ENCODE measurements around the gene GMCL1. TPM values are rescaled to one million over a fixed set of nuclear protein-coding genes. Genes with fewer than 3 reads are reported as not detected.

Gene GMCL1
- total RNA-seq (10 to 100 TPM; 28.2 to 31.8 TPM), polyA plus RNA-seq (10 to 100 TPM; 27.7 to 37.8 TPM)

GRCh38 chr2:69829256-69830044 lies at the start of gene GMCL1:
GMCL1 (plus strand) TSS chr2:69829660; CDS start chr2:69829893, 233 bp downstream.
- no peaks in the 10 kb centered on the region for H3K27me3 Mint-ChIP-seq
- Histone ChIP-seq H3K4me3 (ENCODE audit: low read length in 2 of 2) (peak within 1 kb of the TSS; percentile 54 to 71), H3K27me3 (ENCODE audit: insufficient read depth, low read length) (no peaks in the 10 kb centered on the region), H3K36me3 (ENCODE audit: insufficient read depth, low read length) (no peaks in the 10 kb centered on the region), H3K9me3 (ENCODE audit: control insufficient read depth in 1 of 2, low read length in 2 of 2) (no peaks in the 10 kb centered on the region), H3K4me1 (ENCODE audit: insufficient read depth, low read length) (peaks cover 42% of the 10 kb centered on the region), H3K27ac (ENCODE audit: low read depth, low read length) (peak within 1 kb of the TSS; percentile 92)
- peaks cover 21 to 69% (median 43%) of the 10 kb centered on the region in 4 donors for H3K4me1 Mint-ChIP-seq
- CTCF ChIA-PET (ENCODE audit: partially characterized antibody) = interaction anchor here (0.6 to 5.0 kb wide), 6 partner anchors 12 to 474 kb away, joined by 3 to 41 read pairs (median 6); partner anchors contain the start of gene C2orf42
- peak; percentile 98 to 99 (median 99) for DNase-seq
- POLR2A ChIA-PET (ENCODE audit: partially characterized antibody) = interaction anchor here (0.6 to 2.0 kb wide), 14 partner anchors 8 to 392 kb away, joined by 3 to 15 read pairs (median 4); partner anchors contain the start of genes ANXA4, NFU1 and SNRNP27
- intact Hi-C loops (cut with micrococcal nuclease) = loop anchor here (1.0 to 10.0 kb wide), 7 partner anchors 185 to 1675 kb away; partner anchors contain the start of genes C2orf42, GFPT1, NFU1 and PNO1
- H3K27ac Mint-ChIP-seq = peak within 1 kb of the TSS; percentile 93 to 98 (median 96)
- no peaks in the 10 kb centered on the region for H3K9me3 Mint-ChIP-seq
- peak within 1 kb of the TSS; percentile 87 to 98 (median 96) for H3K4me3 Mint-ChIP-seq
- peaks cover 0 to 22% of the 10 kb centered on the region in 2 donors for H3K36me3 Mint-ChIP-seq

DNA sequence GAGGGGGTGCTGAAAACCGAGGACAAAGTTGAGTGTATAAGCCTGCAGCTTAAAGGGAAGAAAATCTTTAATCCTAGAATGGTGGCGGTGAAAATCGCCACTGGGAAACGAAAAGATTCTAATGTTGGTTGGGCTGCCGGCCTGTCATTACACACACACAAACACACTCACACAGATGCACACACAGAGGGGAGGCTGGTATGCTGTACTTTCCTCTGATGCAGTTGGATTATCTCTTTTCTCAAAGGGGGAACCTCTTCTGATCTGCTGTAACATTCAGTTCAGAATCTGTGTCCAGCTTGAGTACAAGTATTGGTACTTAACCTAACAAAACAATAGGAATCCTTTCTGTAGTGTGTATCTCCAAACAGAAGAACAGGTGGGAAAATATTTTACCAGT lies 48.5 kb upstream of the GMCL1 start:
- peaks cover 0 to 5% (median 3%) of the 10 kb centered on the region in 4 donors for H3K4me1 Mint-ChIP-seq
- Histone ChIP-seq H3K9me3 (ENCODE audit: control insufficient read depth in 1 of 2, low read length in 2 of 2) (no peaks in the 10 kb centered on the region), H3K27me3 (ENCODE audit: insufficient read depth, low read length) (no peaks in the 10 kb centered on the region), H3K36me3 (ENCODE audit: insufficient read depth, low read length) (no peaks in the 10 kb centered on the region), H3K4me1 (ENCODE audit: insufficient read depth, low read length) (no peaks in the 10 kb centered on the region), H3K27ac (ENCODE audit: low read depth, low read length) (no peak overlapping the region), H3K4me3 (ENCODE audit: low read length in 2 of 2) (no peak overlapping the region)
- intact Hi-C loops (cut with micrococcal nuclease) = no loop called here
- H3K27ac Mint-ChIP-seq = no peak overlapping the region
- POLR2A ChIA-PET (ENCODE audit: partially characterized antibody) = no interaction called here
- CTCF ChIA-PET (ENCODE audit: partially characterized antibody) = interaction anchor here (1.5 kb wide), 1 partner anchor 36 kb away, joined by 4 read pairs; no protein-coding TSS in a partner anchor
- H3K27me3 Mint-ChIP-seq = no peaks in the 10 kb centered on the region
- H3K9me3 Mint-ChIP-seq = peaks cover 0 to 12% (median 0%) of the 10 kb centered on the region in 8 donors
- no peak overlapping the region for H3K4me3 Mint-ChIP-seq
- DNase-seq = no peak
- H3K36me3 Mint-ChIP-seq = no peaks in the 10 kb centered on the region

- no peaks in the 10 kb centered on the region for H3K27me3 Mint-ChIP-seq
- H3K27ac ChIP-seq (ENCODE audit: low read depth, low read length) = no peak overlapping the region
- peaks cover 0 to 8% (median 0%) of the 10 kb centered on the region in 8 donors for H3K9me3 Mint-ChIP-seq
- no peaks in the 10 kb centered on the region for H3K36me3 ChIP-seq (ENCODE audit: insufficient read depth, low read length)
- POLR2A ChIA-PET (ENCODE audit: partially characterized antibody) = no interaction called here
- H3K9me3 ChIP-seq (ENCODE audit: control insufficient read depth in 1 of 2, low read length in 2 of 2) = no peaks in the 10 kb centered on the region
- intact Hi-C loops (cut with micrococcal nuclease) = no loop called here
- no peak overlapping the region for H3K4me3 ChIP-seq (ENCODE audit: low read length in 2 of 2)
- H3K27me3 ChIP-seq (ENCODE audit: insufficient read depth, low read length) = no peaks in the 10 kb centered on the region
- no peak for DNase-seq
- peaks cover 0 to 2% (median under 1%) of the 10 kb centered on the region in 4 donors for H3K4me1 Mint-ChIP-seq
- CTCF ChIA-PET (ENCODE audit: partially characterized antibody) = interaction anchor here (1.5 kb wide), 1 partner anchor 36 kb away, joined by 4 read pairs; no protein-coding TSS in a partner anchor
- no peaks in the 10 kb centered on the region for H3K4me1 ChIP-seq (ENCODE audit: insufficient read depth, low read length)
- no peak overlapping the region for H3K27ac Mint-ChIP-seq
- H3K4me3 Mint-ChIP-seq = no peak overlapping the region
- H3K36me3 Mint-ChIP-seq = no peaks in the 10 kb centered on the region
Observed at GRCh38 chr2:69781321-69782248, 47.9 kb upstream of the GMCL1 start.

GRCh38 chr2:69784228-69784627 lies 45.2 kb upstream of the GMCL1 start:
- no peak overlapping the region for H3K4me3 Mint-ChIP-seq
- Histone ChIP-seq H3K4me3 (ENCODE audit: low read length in 2 of 2) (no peak overlapping the region), H3K9me3 (ENCODE audit: control insufficient read depth in 1 of 2, low read length in 2 of 2) (no peaks in the 10 kb centered on the region), H3K27me3 (ENCODE audit: insufficient read depth, low read length) (no peaks in the 10 kb centered on the region), H3K36me3 (ENCODE audit: insufficient read depth, low read length) (no peaks in the 10 kb centered on the region), H3K27ac (ENCODE audit: low read depth, low read length) (no peak overlapping the region), H3K4me1 (ENCODE audit: insufficient read depth, low read length) (no peaks in the 10 kb centered on the region)
- H3K9me3 Mint-ChIP-seq = no peaks in the 10 kb centered on the region
- no peak overlapping the region for H3K27ac Mint-ChIP-seq
- peaks cover 6 to 14% of the 10 kb centered on the region in 2 donors for H3K36me3 Mint-ChIP-seq
- intact Hi-C loops (cut with micrococcal nuclease) = no loop called here
- H3K4me1 Mint-ChIP-seq = peaks cover 0 to 2% (median under 1%) of the 10 kb centered on the region in 4 donors
- ChIA-PET POLR2A (ENCODE audit: partially characterized antibody) (no interaction called here), CTCF (ENCODE audit: partially characterized antibody) (no interaction called here)
- H3K27me3 Mint-ChIP-seq = no peaks in the 10 kb centered on the region
- DNase-seq = no peak

- CTCF ChIA-PET (ENCODE audit: partially characterized antibody) = no interaction called here
- no peak overlapping the region for H3K27ac Mint-ChIP-seq
- peaks cover 6 to 16% of the 10 kb centered on the region in 2 donors for H3K36me3 Mint-ChIP-seq
- no peaks in the 10 kb centered on the region for H3K27me3 Mint-ChIP-seq
- H3K4me3 Mint-ChIP-seq = no peak overlapping the region
- intact Hi-C loops (cut with micrococcal nuclease) = no loop called here
- no peaks in the 10 kb centered on the region for H3K9me3 ChIP-seq (ENCODE audit: control insufficient read depth in 1 of 2, low read length in 2 of 2)
- no peaks in the 10 kb centered on the region for H3K4me1 ChIP-seq (ENCODE audit: insufficient read depth, low read length)
- no peaks in the 10 kb centered on the region for H3K9me3 Mint-ChIP-seq
- peaks cover 1 to 9% (median 3%) of the 10 kb centered on the region in 4 donors for H3K4me1 Mint-ChIP-seq
- H3K27me3 ChIP-seq (ENCODE audit: insufficient read depth, low read length) = no peaks in the 10 kb centered on the region
- H3K36me3 ChIP-seq (ENCODE audit: insufficient read depth, low read length) = no peaks in the 10 kb centered on the region
- POLR2A ChIA-PET (ENCODE audit: partially characterized antibody) = no interaction called here
- no peak overlapping the region for H3K4me3 ChIP-seq (ENCODE audit: low read length in 2 of 2)
- H3K27ac ChIP-seq (ENCODE audit: low read depth, low read length) = no peak overlapping the region
- no peak for DNase-seq
Observed at GRCh38 chr2:69785358-69785757, 44.1 kb upstream of the GMCL1 start.

GRCh38 chr2:69786052-69786560 lies 43.4 kb upstream of the GMCL1 start:
- ChIA-PET CTCF (ENCODE audit: partially characterized antibody) (no interaction called here), POLR2A (ENCODE audit: partially characterized antibody) (no interaction called here)
- H3K27me3 ChIP-seq (ENCODE audit: insufficient read depth, low read length) = no peaks in the 10 kb centered on the region
- no peaks in the 10 kb centered on the region for H3K4me1 ChIP-seq (ENCODE audit: insufficient read depth, low read length)
- H3K27ac ChIP-seq (ENCODE audit: low read depth, low read length) = no peak overlapping the region
- intact Hi-C loops (cut with micrococcal nuclease) = no loop called here
- Mint-ChIP-seq H3K27ac (no peak overlapping the region), H3K27me3 (no peaks in the 10 kb centered on the region), H3K4me3 (no peak overlapping the region), H3K4me1 (peaks cover 1 to 9% (median 3%) of the 10 kb centered on the region in 4 donors), H3K36me3 (peaks cover 6 to 16% of the 10 kb centered on the region in 2 donors), H3K9me3 (no peaks in the 10 kb centered on the region)
- DNase-seq = no peak
- no peak overlapping the region for H3K4me3 ChIP-seq (ENCODE audit: low read length in 2 of 2)
- H3K9me3 ChIP-seq (ENCODE audit: control insufficient read depth in 1 of 2, low read length in 2 of 2) = no peaks in the 10 kb centered on the region
- no peaks in the 10 kb centered on the region for H3K36me3 ChIP-seq (ENCODE audit: insufficient read depth, low read length)
